ENCODE data around the gene WIPI1. TPM values are rescaled to one million over a fixed set of nuclear protein-coding genes. Genes with fewer than 3 reads are reported as not detected.

Gene WIPI1
- total and polyA plus RNA-seq, 2 of the 13 experiments (the other 11 are each of a cell fraction or from before 2014, with no cell fraction given), result 29.4 to 141 TPM

GRCh38 chr17:68437979-68438822 is 19.1 kb downstream of the WIPI1 start (continued):
- TF ChIP-seq GLMP (CRISPR knock-in tag; IDR thresholded peaks at IDR 0.05; ENCODE audit: borderline replicate concordance), result no peak
- TF ChIP-seq TBX2 (CRISPR knock-in tag; IDR thresholded peaks at IDR 0.05; ENCODE audit: borderline replicate concordance), result peak; percentile 73; the same call in 1 of the 2 replicates
- TF ChIP-seq ZNF335 (CRISPR knock-in tag; IDR thresholded peaks at IDR 0.05), result no peak
- no peak for TF ChIP-seq ZNF34 (CRISPR knock-in tag; IDR thresholded peaks at IDR 0.05; ENCODE audit: borderline replicate concordance)
- no peak for TF ChIP-seq PBX3 (CRISPR knock-in tag; IDR thresholded peaks at IDR 0.05; ENCODE audit: borderline replicate concordance)
- no peak for TF ChIP-seq SIX1 (CRISPR knock-in tag; IDR thresholded peaks at IDR 0.05; ENCODE audit: borderline replicate concordance)
- TF ChIP-seq ZNF766 (CRISPR knock-in tag; IDR thresholded peaks at IDR 0.05; ENCODE audit: borderline replicate concordance), result peak; percentile 68; the same call in 1 of the 2 replicates
- no peak for TF ChIP-seq ATF7-NPFF (CRISPR knock-in tag; IDR thresholded peaks at IDR 0.05; ENCODE audit: low read depth)
- no peak for TF ChIP-seq ZBTB44 (CRISPR knock-in tag; IDR thresholded peaks at IDR 0.05)
- no peak for TF ChIP-seq SIX4 (CRISPR knock-in tag; IDR thresholded peaks at IDR 0.05)
- no peak for TF ChIP-seq ZNF782 (CRISPR knock-in tag; IDR thresholded peaks at IDR 0.05; ENCODE audit: borderline replicate concordance)
- no peak for TF ChIP-seq ZNF839 (CRISPR knock-in tag; IDR thresholded peaks at IDR 0.05; ENCODE audit: borderline replicate concordance)
- TF ChIP-seq ZSCAN22 (CRISPR knock-in tag; IDR thresholded peaks at IDR 0.05), result no peak
- no peak for TF ChIP-seq ZBTB43 (CRISPR knock-in tag; conservative IDR thresholded peaks at IDR 0.05)
- no peak for TF ChIP-seq RBM22 (optimal IDR thresholded peaks at IDR 0.05; ENCODE audit: low read length)
- no peak for TF ChIP-seq ZNF260 (CRISPR knock-in tag; IDR thresholded peaks at IDR 0.05; ENCODE audit: borderline replicate concordance, low read depth)
- TF ChIP-seq THYN1 (CRISPR knock-in tag; IDR thresholded peaks at IDR 0.05; ENCODE audit: borderline replicate concordance, low read depth), result no peak
- no peak for TF ChIP-seq PRPF4 (IDR thresholded peaks at IDR 0.05; ENCODE audit: low read depth, low read length, poor library complexity, severe bottlenecking)
- no peak for TF ChIP-seq AHR (CRISPR knock-in tag; IDR thresholded peaks at IDR 0.05)
- TF ChIP-seq FOXO4 (CRISPR knock-in tag; conservative IDR thresholded peaks at IDR 0.05), result no peak

Measured in HepG2 (cell line).